Adipose tissue (tissue), 3 donors: Measurements from ENCODE around the gene YIPF1. TPM values are rescaled to one million over a fixed set of nuclear protein-coding genes. Genes with fewer than 3 reads are reported as not detected.
"Not testable (repeated sequence)": the region's sequence is repeated elsewhere in the genome, so short reads cannot be mapped to it uniquely, and the experiment has no call there.

Experiments
- H3K27ac ChIP-seq: one replicate; pipeline ENCODE4 v1.5.1; 2013; ENCODE audit warnings: low read depth, low read length
- WGBS, 3 donors: extraction: QIAGEN DNeasy Blood & Tissue Kit; methylation state at CpG; one replicate each; pipeline ENCODE4 v1.1.7; 2013; 5-methylcytosine and 5-hydroxymethylcytosine counted together
- polyA plus RNA-seq, 3 donors: library from polyadenylated mRNA; stranded (reverse); fragments of 200-250 nt; gene quantifications; one replicate each; pipeline ENCODE4 v1.2.3, GENCODE V29; 2013
- donor health status: healthy with polysubstance abuse.
- donor health status: Bipolar disorder and iron deficiency.
- donor health status: healthy.

The YIPF1 gene
- polyA plus RNA-seq, 3 donors = 16.3 to 22.6 (median 16.5) TPM

DNA sequence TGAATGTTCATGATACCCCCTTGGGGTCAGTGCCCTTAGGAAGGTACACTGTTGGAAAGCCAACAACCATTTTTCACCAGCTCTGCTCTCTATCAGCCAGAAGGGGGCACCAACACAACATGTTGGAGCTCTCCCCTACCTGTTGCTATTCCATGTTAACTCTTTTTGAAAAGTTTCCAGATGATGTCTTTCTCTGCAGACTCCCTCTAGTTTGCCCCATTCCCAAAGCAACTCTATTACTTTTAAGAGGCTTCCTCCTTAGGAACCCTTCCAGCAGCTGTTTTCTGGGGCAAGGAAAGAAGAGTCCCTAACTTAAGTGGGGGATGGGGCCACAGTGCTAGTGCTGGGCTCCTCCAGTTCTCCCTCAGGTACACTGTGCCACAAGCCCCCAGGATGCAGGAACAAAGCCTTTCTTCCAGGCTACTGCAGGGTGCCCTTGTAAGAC lies 28.6 kb downstream of the YIPF1 start:
- no peak overlapping the region for H3K27ac ChIP-seq

DNA sequence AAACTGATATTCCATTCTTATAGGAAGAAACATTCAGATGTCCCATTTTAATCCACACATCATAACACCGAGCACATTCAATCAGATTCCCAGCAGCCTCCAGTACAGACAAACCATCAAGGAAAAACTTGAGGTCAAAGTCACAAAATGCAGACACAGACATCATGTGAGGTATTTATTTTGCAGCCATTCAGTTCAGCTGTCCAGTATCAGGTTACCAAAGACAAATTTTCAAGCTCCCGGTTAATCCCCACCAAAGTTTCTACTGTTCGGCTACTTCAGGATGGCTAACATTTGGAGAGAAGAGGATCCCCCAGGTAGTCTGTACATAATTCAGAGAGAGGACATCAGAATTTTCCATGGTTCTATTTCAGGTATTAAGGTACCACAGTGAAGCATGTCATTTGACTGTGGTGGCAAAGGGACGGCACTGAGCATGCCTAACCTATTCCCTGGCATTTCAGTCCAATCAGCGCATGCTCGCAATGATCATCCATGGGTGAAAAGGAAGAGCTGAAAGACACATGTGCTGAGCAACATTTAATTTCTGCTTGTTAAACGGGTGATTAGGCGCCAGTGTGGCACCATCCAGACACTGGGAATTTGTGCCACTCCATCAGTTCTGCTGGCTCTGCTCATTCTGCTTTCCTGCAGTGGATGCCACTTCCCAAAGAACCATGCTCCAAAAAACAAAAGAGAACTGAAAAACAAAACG lies 37.9 kb downstream of the YIPF1 start:
- 89 to 90% (median 89%) methylated on average over 9 of the region's 9 CpGs for WGBS, 3 donors

DNA sequence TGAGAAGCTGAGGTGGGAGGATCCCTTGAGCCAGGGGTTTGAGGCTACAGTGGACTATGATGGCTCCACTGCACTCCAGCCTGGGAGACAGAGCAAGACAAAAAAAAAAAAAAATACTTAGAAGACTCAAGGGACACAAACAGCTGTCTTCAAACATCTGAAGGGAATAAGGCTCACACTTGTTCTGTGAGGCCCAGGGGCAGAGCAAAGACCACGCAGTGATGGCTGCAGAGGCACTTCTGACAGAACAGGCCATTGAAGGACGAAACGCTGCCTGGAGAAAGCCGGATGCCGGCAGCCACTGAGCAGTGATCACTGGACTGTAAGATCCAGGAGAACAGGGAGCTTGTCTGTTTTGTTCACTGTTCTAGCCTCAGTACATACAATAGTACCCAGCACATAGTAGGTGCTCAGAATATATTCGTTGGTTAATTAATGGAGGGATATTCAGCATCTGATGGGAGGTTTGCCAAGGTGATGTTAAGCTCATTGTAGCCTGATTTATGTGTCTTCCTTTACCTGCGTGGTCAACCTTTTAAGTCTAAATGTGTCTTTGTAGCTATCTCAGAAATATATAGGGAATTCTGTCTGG lies 39.4 kb downstream of the YIPF1 start:
- 81 to 89% (median 88%) methylated on average over 7 of the region's 7 CpGs for WGBS, 3 donors
- no peak overlapping the region for H3K27ac ChIP-seq

More for the DNA sequence above, 37.9 kb downstream of the YIPF1 start:
- no peak overlapping the region for H3K27ac ChIP-seq

DNA sequence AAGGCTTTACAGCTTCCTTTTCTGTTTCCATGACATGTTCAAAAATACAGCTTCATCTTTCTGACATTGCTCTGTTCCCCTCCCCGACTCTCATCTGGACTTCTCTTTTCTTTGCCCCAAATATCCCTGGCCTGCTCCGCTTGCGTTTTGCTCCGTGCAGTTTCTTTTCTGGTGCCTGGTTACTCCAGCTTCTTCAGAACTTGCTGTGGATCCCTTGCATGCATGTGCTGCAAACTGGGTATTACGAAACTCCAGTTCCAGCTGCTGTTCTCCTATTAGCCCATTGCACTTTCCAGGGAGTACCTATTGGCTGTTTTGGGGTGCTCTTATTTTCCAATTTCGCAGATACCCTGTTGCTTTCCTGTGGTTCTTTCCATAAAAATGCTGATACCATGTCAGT lies 41.6 kb downstream of the YIPF1 start:
- H3K27ac ChIP-seq = no peak overlapping the region
- WGBS, 3 donors = 82 to 90% (median 86%) methylated on average over 6 of the region's 6 CpGs

DNA sequence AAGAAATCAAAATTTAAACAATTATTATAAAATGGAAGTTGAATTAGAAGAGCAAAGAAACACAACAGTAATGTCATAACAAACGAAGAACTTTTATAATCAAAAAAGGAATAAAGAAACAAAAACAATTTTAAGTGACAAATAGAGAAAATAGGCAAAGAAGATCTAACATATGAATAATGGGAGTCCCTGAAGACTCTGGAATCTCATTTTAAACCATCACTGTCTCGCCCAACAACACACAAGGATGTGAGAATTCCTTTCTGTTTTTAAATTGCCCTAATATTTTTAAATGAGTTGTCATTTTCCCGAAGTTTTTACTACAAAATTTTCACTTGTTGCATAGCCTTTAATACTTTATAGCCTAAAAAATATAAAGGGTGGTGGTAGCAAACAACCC lies 47.2 kb downstream of the YIPF1 start:
- no peak overlapping the region for H3K27ac ChIP-seq
- 84 to 89% (median 86%) methylated on average over 3 of the region's 3 CpGs for WGBS, 3 donors

DNA sequence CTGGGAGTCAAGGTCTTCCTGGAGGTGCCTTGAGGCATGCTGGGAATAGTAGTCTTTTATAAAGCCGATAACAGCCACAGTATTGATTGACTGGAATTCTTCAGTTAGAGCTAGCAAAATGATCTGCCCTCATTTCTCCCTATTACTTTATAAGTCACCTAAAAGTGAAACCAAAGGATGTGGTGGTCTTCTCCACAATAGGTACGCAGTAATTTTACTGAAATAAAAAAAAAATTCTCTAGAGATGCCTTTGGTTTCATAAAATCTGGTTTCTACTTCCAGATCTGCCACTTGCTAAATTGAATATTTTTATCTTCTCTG lies 51.0 kb downstream of the YIPF1 start:
- no peak overlapping the region for H3K27ac ChIP-seq
- 5 to 15% (median 8%) methylated on average over 2 of the region's 2 CpGs for WGBS, 3 donors

DNA sequence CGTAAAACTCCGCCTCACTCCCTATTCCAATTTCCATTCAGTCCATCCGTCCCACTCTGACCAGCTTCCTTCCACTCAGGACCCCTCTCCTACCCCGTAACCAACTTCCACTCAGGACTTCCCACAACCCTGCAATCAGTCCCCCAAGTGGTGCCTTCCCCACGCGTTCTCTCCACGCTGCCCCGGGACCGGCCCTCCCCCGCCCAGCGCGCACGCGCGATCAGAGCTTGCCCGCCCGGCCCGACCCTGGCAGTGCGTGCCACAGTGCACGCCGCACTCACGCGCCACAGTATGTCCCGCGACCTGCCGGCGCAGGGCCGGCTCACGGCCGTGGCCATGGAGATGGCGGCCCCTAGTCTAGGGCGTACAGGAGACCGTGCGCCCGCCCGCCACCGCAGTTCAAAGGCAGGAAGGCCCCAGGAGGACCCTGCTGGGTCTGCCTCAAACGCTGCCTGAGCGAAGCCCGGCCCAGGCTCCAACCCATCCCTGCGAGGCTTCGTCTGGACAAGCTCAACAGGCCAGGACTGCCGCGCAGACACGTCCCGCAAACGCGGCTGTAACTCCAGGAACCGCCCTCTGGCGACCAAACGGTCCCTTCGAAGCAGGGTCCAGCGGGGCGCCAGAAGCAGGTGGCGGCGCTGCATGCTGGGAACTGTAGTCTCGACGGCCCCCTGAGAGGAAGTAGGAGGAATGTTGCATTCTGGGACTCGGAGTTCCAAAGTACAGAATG lies 51.5 kb downstream of the YIPF1 start, which contains the start of gene NDC1:
TSS of gene NDC1 (minus strand) at position 373 of the 730 bp plus-strand sequence. CDS start at position 338, 35 bp downstream.
- WGBS, 3 donors = 0 to 1% (median 0%) methylated on average over 59 of the region's 59 CpGs
- H3K27ac ChIP-seq = peak within 1 kb of the TSS; percentile 99

DNA sequence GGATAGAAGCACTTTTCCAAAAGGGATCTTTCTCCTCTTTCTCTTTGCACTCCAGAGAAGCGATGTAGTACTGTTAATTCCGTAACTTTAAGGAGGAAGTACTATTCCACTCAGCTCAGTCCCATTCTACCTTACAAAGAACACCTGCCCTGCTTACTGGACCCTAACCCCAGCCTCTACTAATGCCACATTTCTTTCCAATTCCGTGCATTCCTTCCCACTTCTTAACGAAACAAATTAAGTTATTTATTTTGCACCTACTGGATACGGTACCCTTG lies 52.0 kb downstream of the YIPF1 start:
- no peak overlapping the region for H3K27ac ChIP-seq
- WGBS, 3 donors = 0 to 1% (median 0%) methylated on average over 5 of the region's 5 CpGs

DNA sequence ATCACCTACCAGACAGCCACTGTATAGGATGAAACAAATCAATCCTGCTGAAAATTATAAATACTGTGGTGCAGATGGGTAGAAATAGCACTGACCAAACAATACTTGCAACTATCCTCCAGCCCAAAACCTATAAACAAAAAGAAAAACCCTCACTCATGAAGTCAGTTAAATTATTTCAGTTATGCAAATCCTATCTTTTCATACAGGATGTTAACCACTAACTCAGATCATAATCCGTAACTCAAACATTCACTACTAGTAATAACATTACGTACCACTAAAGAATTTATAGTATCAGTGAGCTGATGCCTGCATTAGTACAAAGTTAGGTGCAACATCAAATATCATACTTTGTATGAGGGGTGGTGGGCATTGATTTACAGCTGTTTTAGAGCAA lies 54.1 kb downstream of the YIPF1 start:
- no peak overlapping the region for H3K27ac ChIP-seq
- WGBS, 3 donors = 89 to 93% (median 90%) methylated on average over 2 of the region's 2 CpGs

DNA sequence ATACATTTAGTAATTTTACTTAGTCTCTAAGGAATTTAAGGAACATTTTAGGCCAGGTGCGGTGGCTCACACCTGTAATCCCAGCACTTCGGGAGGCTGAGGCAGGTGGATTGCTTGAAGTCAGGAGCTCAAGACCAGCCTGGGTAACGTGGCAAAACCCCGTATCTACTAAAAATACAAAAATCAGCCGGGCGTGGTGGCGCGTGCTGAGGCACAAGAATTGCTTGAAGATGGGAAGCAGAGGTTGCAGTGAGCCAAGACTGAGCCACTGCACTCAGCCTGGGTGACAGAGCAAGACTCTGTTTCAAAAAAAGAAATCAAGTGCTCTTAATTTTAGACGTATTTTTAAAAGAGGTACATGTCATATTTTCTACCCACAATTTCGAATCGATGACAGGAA lies 54.8 kb downstream of the YIPF1 start:
- no peak overlapping the region for H3K27ac ChIP-seq
- WGBS, 3 donors = 93 to 95% (median 94%) methylated on average over 11 of the region's 11 CpGs

DNA sequence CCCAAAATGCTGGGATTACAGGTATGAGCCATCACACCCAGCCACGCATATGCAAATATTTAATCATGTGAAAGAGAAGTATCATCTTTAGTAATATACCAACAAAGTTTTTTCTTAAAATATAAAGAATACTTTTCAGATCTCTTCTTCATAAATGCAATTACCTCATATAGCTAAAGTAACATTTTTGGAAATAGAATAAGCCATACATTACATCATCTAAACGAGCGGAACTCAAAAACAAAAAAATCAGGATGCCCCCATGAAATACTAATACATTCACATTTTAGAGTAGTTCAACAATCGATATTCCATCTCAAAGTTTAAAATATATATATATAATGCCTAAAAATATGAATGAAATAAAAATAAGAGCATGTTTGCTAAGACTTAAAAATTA lies 56.2 kb downstream of the YIPF1 start:
- 93 to 94% (median 93%) methylated on average over 4 of the region's 4 CpGs for WGBS, 3 donors
- no peak overlapping the region for H3K27ac ChIP-seq

DNA sequence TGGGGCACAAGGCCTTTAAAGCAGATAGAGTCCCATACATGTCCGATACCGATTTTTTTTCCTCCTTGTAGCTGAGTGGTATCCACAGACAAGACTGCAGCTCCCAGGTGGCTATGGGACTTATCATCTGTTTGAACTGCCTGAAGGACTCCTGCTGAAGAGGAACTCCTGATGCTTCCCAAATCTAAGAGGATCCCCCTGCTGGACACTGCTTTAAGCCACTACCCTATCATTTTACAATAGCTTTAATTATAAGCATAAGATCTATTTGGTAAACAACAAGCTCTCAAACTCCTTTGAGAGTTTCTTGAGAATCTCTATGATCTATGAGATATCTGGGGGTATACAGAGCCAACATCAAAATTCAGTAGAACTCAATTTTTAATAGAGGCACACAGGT lies 63.2 kb downstream of the YIPF1 start:
- H3K27ac ChIP-seq = no peak overlapping the region
- WGBS, 3 donors = 94 to 100% (median 96%) methylated on average over 2 of the region's 2 CpGs

DNA sequence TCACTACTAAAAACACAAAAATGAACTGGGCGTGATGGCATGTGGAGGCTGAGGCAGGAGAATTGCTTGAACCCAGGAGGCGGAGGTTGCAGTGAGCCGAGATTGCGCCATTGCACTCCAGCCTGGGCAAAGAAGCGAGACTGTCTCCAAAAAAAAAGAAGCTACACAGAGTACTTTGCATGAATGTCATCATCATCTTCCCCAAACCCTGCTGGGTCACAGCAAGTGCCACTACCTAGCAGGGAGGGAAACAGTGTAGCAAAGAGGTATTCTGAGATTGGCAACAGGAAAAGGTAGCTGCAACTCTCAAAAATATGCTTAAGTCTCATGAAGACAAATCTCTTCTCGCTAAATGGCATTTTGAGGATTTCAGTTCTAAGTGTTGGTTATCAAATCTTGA lies 64.3 kb downstream of the YIPF1 start:
- WGBS, 3 donors = 86 to 97% (median 92%) methylated on average over 6 of the region's 6 CpGs
- no peak overlapping the region for H3K27ac ChIP-seq

DNA sequence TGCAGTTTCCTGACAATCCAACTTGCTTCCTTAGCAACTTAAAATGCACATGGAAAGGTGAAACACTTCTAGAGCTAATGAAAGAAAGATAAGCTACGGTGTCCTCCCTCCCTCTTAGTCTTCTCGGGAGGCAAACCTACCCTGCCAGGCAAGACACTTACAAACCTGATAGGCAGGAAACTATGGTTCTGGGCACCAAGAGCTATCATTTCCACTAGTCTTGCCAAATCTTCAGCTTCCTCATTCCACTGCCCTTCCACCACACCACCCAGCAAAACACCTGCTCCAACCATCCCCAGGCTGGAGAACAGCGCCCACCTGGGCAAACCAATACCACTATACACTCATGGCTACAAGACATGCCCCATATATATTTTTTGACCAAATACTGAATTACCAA lies 66.7 kb downstream of the YIPF1 start:
- WGBS, 3 donors = 71 to 90% (median 73%) methylated on average over 3 of the region's 3 CpGs
- H3K27ac ChIP-seq = no peak overlapping the region

DNA sequence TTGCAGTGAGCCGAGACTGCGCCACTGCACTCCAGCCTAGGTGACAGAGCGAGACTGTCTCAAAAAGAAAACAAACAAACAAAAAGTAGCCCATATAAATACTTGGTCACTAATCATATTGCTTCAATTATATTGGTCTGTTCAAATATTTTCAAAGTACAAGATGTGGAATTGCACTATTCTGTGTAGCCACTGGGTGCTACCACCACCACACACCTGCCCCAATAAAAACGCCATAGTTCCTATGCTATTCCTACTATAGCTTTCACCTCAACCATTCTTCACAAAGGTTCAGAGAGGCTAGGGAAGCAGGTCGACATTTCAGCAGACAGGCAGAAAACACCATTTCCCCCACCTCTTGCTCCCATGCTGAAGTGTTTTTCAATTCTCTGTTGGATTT lies 68.2 kb downstream of the YIPF1 start:
- no peak overlapping the region for H3K27ac ChIP-seq
- 93 to 97% (median 97%) methylated on average over 5 of the region's 5 CpGs for WGBS, 3 donors

DNA sequence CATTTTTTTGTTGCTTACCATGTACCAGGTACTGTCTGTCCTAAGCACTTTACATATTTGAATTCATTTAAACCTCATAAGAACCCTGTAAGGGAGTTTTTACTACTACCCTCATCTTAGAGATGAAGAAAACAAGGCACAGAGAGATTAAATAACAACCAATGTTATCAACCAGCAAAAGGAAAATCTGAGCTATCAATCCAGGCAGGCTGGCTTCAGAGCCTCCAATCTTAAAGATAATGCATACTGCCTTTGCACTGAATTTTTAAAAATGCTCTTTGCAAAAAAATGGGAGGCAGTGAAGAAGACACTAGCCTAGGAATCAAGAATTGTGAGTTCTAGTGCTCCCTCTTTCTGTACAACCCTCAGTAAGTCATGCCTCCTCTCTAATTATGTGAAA lies 70.2 kb downstream of the YIPF1 start:
- H3K27ac ChIP-seq = no peak overlapping the region

DNA sequence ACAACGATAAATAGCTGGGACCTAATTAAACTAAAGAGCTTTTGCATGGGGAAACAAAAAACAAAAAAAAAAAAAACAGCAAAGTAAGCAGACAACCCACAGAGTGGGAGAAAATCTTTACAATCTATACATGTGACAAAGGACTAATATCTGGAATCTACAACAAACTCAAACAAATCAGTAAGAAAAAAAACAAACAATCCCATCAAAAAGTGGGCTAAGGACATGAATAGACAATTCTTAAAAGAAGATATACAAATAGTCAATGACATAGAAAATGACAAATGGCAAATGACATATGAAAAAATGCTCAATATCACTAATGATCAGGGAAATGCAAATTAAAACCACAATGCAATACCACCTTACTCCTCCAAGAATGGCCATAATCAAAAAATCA lies 73.0 kb downstream of the YIPF1 start:
- WGBS, 3 donors = 94 to 97% (median 95%) methylated on average over 1 of the region's 1 CpG
- H3K27ac ChIP-seq = not testable (repeated sequence)

DNA sequence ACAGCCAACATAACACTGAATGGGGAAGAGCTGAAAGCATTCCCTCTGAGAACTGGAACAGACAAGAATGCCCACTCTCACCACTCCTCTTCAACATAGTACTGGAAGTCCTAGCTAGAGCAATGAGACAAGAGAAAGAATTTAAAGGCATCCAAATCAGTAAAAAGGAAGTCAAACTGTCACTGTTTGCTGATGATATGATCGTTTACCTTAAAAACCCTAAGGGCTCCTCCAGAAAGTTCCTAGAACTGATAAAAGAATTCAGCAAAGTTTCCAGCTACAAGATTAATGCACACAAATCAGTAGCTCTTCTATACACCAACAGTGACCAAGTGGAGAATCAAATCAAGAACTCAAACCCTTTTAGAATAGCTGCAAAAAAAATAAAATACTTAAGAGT lies 74.1 kb downstream of the YIPF1 start:
- 69 to 83% (median 70%) methylated on average over 1 of the region's 1 CpG for WGBS, 3 donors
- not testable (repeated sequence) for H3K27ac ChIP-seq

DNA sequence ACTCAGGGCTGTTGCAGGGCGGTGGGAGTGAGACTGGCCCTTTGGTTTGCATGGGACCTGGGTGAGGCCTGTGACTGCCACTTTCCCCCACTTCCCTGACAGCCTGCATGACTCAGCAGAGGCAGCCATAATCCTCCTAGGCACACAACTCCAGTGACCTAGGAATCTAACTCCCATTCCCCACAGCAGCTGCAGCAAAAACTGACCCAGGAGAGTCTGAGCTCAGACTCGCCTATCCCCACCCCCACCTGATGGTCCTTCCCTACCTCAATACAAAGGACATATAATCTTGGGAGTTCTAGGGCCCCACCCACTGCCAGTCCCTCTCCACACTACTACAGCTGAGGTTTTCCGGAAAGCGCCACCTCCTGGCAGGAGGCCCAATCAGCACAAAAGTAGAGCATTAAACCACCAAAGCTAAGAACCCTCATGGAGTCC lies 78.2 kb downstream of the YIPF1 start:
- H3K27ac ChIP-seq = no peak overlapping the region
- 94 to 98% (median 96%) methylated on average over 4 of the region's 4 CpGs for WGBS, 3 donors

DNA sequence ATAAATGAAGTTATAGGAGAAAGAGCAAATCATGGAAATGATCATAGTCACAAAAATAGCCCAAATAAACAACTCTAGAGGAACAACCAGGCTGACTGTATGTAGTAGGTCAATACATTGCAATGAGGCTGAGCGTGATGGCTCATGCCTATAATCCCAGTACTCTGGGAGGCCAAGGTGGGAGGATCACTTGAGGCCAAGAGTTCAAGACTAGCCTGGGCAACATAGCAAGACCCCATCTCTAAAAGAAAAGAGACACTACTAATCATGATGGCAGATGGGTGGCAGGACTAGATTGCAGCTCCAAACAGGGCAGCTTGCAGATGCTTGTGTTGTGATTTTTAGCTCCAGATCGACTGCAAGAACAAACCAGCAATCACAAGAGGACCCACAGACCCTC lies 79.1 kb downstream of the YIPF1 start:
- 76 to 98% (median 98%) methylated on average over 2 of the region's 2 CpGs for WGBS, 3 donors
- no peak overlapping the region for H3K27ac ChIP-seq
